ENCODE results near the gene CDS1.

DNA sequence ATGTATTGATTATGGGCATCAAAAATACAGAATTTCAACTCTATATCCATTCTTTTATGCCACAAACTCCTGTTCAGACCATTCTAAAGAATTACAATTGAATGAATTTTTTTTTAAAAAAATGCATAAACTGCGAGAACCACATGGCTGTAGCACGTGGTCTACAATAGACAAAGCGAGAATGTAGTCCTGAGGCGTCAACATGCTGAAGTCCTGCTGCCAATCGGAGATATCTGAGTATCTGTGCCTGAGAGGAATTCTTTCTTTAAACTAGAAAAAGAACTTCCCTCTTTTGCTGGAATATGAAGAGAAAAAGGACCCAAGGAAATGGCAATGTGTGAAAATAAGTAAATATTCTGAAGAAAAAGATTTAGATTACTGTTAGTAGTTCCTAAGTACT is 105.7 kb downstream of the CDS1 start:
- TF ChIP-seq, protein P1, sequence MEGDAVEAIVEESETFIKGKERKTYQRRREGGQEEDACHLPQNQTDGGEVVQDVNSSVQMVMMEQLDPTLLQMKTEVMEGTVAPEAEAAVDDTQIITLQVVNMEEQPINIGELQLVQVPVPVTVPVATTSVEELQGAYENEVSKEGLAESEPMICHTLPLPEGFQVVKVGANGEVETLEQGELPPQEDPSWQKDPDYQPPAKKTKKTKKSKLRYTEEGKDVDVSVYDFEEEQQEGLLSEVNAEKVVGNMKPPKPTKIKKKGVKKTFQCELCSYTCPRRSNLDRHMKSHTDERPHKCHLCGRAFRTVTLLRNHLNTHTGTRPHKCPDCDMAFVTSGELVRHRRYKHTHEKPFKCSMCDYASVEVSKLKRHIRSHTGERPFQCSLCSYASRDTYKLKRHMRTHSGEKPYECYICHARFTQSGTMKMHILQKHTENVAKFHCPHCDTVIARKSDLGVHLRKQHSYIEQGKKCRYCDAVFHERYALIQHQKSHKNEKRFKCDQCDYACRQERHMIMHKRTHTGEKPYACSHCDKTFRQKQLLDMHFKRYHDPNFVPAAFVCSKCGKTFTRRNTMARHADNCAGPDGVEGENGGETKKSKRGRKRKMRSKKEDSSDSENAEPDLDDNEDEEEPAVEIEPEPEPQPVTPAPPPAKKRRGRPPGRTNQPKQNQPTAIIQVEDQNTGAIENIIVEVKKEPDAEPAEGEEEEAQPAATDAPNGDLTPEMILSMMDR (IDR thresholded peaks at IDR 0.05; ENCODE audit: insufficient read depth, low read length): no peak
- TF ChIP-seq GABPA (IDR thresholded peaks at IDR 0.05; ENCODE audit: low read depth): no peak
- TF ChIP-seq POLR2AphosphoS5 (IDR thresholded peaks at IDR 0.05; ENCODE audit: low read depth): no peak
- TF ChIP-seq, protein P2, sequence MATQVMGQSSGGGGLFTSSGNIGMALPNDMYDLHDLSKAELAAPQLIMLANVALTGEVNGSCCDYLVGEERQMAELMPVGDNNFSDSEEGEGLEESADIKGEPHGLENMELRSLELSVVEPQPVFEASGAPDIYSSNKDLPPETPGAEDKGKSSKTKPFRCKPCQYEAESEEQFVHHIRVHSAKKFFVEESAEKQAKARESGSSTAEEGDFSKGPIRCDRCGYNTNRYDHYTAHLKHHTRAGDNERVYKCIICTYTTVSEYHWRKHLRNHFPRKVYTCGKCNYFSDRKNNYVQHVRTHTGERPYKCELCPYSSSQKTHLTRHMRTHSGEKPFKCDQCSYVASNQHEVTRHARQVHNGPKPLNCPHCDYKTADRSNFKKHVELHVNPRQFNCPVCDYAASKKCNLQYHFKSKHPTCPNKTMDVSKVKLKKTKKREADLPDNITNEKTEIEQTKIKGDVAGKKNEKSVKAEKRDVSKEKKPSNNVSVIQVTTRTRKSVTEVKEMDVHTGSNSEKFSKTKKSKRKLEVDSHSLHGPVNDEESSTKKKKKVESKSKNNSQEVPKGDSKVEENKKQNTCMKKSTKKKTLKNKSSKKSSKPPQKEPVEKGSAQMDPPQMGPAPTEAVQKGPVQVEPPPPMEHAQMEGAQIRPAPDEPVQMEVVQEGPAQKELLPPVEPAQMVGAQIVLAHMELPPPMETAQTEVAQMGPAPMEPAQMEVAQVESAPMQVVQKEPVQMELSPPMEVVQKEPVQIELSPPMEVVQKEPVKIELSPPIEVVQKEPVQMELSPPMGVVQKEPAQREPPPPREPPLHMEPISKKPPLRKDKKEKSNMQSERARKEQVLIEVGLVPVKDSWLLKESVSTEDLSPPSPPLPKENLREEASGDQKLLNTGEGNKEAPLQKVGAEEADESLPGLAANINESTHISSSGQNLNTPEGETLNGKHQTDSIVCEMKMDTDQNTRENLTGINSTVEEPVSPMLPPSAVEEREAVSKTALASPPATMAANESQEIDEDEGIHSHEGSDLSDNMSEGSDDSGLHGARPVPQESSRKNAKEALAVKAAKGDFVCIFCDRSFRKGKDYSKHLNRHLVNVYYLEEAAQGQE (IDR thresholded peaks at IDR 0.05; ENCODE audit: insufficient replicate concordance, low read depth): no peak
- TF ChIP-seq SPI1 (IDR thresholded peaks at IDR 0.05; ENCODE audit: borderline replicate concordance, low read depth): no peak

Data from HL-60 (cell line).